GM12878 (cell line): ENCODE results near the gene NRP2. TPM values are rescaled to one million over a fixed set of nuclear protein-coding genes. Genes with fewer than 3 reads are reported as not detected.

Experiments used
- ATAC-seq: fragments of 200-7000 bp; cut with Tn5 transposase; 3 replicates; pipeline ENCODE4 v1.9.1; 2020; ENCODE audit warnings: mild to moderate bottlenecking, moderate library complexity
- BruUV-seq: library from RNA; stranded (reverse); fragments of 400-500 nt; replicated peaks from 2 replicates; lab custom pipeline; 2021; lab: Mats Ljungman, UMichigan
- CTCF ChIA-PET: fragments of 300-600 bp; sonication (Branson Sonifier 250); formaldehyde crosslinking; extraction: SDS; loops from one replicate; lab custom pipeline; 2021; ENCODE audit warnings: inconsistent platforms; lab: Yijun Ruan, JAX
- POLR2A ChIA-PET: fragments of 350-600 bp; formaldehyde crosslinking; extraction: SDS; loops from one replicate; lab custom pipeline; 2021; ENCODE audit warnings: inconsistent platforms; lab: Charles Lee
- RAD21 ChIA-PET: fragments of 300-600 bp; sonication (Branson Sonifier 250); formaldehyde crosslinking; loops from one replicate; lab custom pipeline; 2023; ENCODE audit warnings: antibody characterized with exemption; ENCODE audit not compliant: unreplicated experiment; lab: Charles Lee
- SMC1A ChIA-PET: fragments of 300-600 bp; sonication (Branson Sonifier 250); formaldehyde crosslinking; loops from one replicate; lab custom pipeline; 2023; ENCODE audit not compliant: unreplicated experiment, uncharacterized antibody; lab: Charles Lee
- DNase-seq: peaks from one replicate; pipeline ENCODE4 v3.0.0-alpha.2; 2011; ENCODE audit warnings: low read depth, low spot score
- FAIRE-seq: peaks from 3 replicates; lab custom pipeline; 2011; peaks lifted over from hg19 to GRCh38; lab: Jason Lieb, UNC
- H2AFZ ChIP-seq: 2 replicates; pipeline ENCODE4 v1.6.0; 2011; ENCODE audit warnings: low read depth, low read length, control low read depth; ENCODE audit not compliant: control insufficient read depth
- H3K27ac ChIP-seq: 2 replicates; pipeline ENCODE4 v1.5.1; 2011; ENCODE audit warnings: control low read depth; ENCODE audit not compliant: control insufficient read depth, insufficient read depth
- H3K27me3 ChIP-seq, 2 experiments: replicated peaks in 1 of 2; 2 replicates each; pipeline versions ENCODE4 v1.6.0 to v1.6.1; 2011; ENCODE audit warnings: low read length in 1 of 2; ENCODE audit not compliant: control insufficient read depth in 2 of 2, insufficient read depth in 2 of 2
- H3K36me3 ChIP-seq, 2 experiments: 2 replicates each; pipeline ENCODE4 v1.5.1; 2011; ENCODE audit warnings: low read length in 1 of 2; ENCODE audit not compliant: control insufficient read depth in 2 of 2, insufficient read depth in 2 of 2
- H3K4me1 ChIP-seq: 2 replicates; pipeline ENCODE4 v1.6.1; 2011; ENCODE audit warnings: mild to moderate bottlenecking, low read length, moderate library complexity, mixed read lengths; ENCODE audit not compliant: control insufficient read depth, insufficient read depth
- H3K4me2 ChIP-seq: 2 replicates; pipeline ENCODE4 v1.6.0; 2011; ENCODE audit warnings: control low read depth; ENCODE audit not compliant: control insufficient read depth, insufficient read depth
- H3K4me3 ChIP-seq: fragments of 200-600 bp; sonication (generic); 2 replicates; pipeline ENCODE4 v1.5.1; 2016
- H3K79me2 ChIP-seq: 2 replicates; pipeline ENCODE4 v1.6.0; 2011; ENCODE audit warnings: low read length; ENCODE audit not compliant: control insufficient read depth, insufficient read depth
- H3K9ac ChIP-seq: 2 replicates; pipeline ENCODE4 v1.8.0; 2011; ENCODE audit warnings: low read length, control low read depth, mixed read lengths; ENCODE audit not compliant: control insufficient read depth, insufficient read depth
- H3K9me3 ChIP-seq: replicated peaks from 3 replicates; pipeline ENCODE4 v1.5.1; 2011; ENCODE audit warnings: mild to moderate bottlenecking, low read length; ENCODE audit not compliant: control insufficient read depth, insufficient read depth
- H4K20me1 ChIP-seq: 2 replicates; pipeline ENCODE4 v1.6.0; 2011; ENCODE audit not compliant: control insufficient read depth, insufficient read depth
- RELA ChIP-seq: fragments of 450-650 bp; IDR thresholded peaks from 2 replicates; pipeline ENCODE4 v1.8.0; 2014; ENCODE audit warnings: borderline replicate concordance; ENCODE audit not compliant: partially characterized antibody
- RFX5 ChIP-seq: IDR thresholded peaks from 2 replicates; pipeline ENCODE4 v1.6.1; 2011; ENCODE audit warnings: low read depth, low read length, improper control_type of control experiment
- ZSCAN29 ChIP-seq: fragments of 450-650 bp; IDR thresholded peaks from 2 replicates; pipeline ENCODE4 v1.6.1; 2017; ENCODE audit warnings: mild to moderate bottlenecking, moderate library complexity
- WGBS: methylation state at CpG from one replicate; pipeline ENCODE4 v1.1.6; 2016; ENCODE audit warnings: low lambda C conversion rate; ENCODE audit not compliant: insufficient replicate concordance, insufficient coverage; ENCODE audit errors: missing lambda C conversion rate; 5-methylcytosine and 5-hydroxymethylcytosine counted together
- in situ Hi-C: fragments of 300-500 bp; cut with MboI; formaldehyde crosslinking; loops from 9 replicates; pipeline ENCODE4 v1.14.3; 2018; ENCODE audit warnings: mixed read lengths
- intact Hi-C: fragments of 100-400 bp; cut with micrococcal nuclease; formaldehyde crosslinking; loops from one replicate; pipeline ENCODE4 v1.14.2; 2022; ENCODE audit not compliant: unreplicated experiment
- polyA plus RNA-seq, 11 experiments: library from polyadenylated mRNA; depleted of rRNA in 4 of 11; unstranded in 6 of 11; stranded (reverse) in 5 of 11; fragments of >200 nt; fragmentation: Nextera tagmentation in 4 of 11; fragmentation: Illumina TruSeq in 1 of 11; extraction: Ambion mirVana in 4 of 11; extraction: Trizol in 1 of 11; gene quantifications; 1 replicate in 1 of 11; 2 replicates in 10 of 11; pipeline versions ENCODE4 v1.2.1 to v1.2.3, GENCODE V29; 2011 to 2016; ENCODE audit warnings: inconsistent platforms in 2 of 11, missing spikeins in 2 of 11, low read depth in 1 of 11
- total RNA-seq, 4 experiments: library from RNA; depleted of rRNA in 3 of 4; stranded (reverse); fragments of >200 nt in 3 of 4; fragmentation: Illumina TruSeq in 1 of 4; extraction: Trizol in 1 of 4; gene quantifications; 2 replicates each; pipeline versions ENCODE4 v1.2.1 to v1.2.3, GENCODE V29; 2013 to 2021
- TF ChIP-seq, protein P1 (sequence below): IDR thresholded peaks from 2 replicates; pipeline ENCODE4 v1.6.1; 2012; ENCODE audit warnings: improper control_type of control experiment, low read depth, low read length; ENCODE audit not compliant: insufficient replicate concordance

The NRP2 gene
- total and polyA plus RNA-seq, 10 of the 15 experiments (the other 5 are each of a cell fraction or from before 2014, with no cell fraction given) = 0.06 to 1.2 (median 0.46) TPM

DNA sequence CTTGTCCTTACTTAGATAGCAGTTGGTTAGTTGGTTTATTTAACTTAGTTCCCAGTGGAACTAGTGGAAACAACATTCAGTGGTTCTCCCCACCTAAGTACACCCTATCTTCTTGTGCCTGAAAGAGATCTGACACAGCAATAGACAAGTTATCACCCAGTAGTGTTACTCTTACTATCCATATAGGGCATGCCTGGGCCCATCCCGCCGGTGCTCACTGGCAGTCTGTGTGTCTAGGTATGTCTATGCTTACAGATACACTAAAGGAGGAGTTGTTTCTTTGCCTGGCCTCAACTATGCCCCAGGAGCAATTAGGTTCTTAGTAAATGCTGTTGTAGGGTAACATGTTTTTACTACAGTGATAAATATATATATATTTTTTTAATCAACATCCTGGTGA, 12.0 kb upstream of the NRP2 start:
- DNase-seq = no peak
- TF ChIP-seq RFX5 (no peak), ZSCAN29 (no peak), RELA (no peak)
- TF ChIP-seq, protein P1, sequence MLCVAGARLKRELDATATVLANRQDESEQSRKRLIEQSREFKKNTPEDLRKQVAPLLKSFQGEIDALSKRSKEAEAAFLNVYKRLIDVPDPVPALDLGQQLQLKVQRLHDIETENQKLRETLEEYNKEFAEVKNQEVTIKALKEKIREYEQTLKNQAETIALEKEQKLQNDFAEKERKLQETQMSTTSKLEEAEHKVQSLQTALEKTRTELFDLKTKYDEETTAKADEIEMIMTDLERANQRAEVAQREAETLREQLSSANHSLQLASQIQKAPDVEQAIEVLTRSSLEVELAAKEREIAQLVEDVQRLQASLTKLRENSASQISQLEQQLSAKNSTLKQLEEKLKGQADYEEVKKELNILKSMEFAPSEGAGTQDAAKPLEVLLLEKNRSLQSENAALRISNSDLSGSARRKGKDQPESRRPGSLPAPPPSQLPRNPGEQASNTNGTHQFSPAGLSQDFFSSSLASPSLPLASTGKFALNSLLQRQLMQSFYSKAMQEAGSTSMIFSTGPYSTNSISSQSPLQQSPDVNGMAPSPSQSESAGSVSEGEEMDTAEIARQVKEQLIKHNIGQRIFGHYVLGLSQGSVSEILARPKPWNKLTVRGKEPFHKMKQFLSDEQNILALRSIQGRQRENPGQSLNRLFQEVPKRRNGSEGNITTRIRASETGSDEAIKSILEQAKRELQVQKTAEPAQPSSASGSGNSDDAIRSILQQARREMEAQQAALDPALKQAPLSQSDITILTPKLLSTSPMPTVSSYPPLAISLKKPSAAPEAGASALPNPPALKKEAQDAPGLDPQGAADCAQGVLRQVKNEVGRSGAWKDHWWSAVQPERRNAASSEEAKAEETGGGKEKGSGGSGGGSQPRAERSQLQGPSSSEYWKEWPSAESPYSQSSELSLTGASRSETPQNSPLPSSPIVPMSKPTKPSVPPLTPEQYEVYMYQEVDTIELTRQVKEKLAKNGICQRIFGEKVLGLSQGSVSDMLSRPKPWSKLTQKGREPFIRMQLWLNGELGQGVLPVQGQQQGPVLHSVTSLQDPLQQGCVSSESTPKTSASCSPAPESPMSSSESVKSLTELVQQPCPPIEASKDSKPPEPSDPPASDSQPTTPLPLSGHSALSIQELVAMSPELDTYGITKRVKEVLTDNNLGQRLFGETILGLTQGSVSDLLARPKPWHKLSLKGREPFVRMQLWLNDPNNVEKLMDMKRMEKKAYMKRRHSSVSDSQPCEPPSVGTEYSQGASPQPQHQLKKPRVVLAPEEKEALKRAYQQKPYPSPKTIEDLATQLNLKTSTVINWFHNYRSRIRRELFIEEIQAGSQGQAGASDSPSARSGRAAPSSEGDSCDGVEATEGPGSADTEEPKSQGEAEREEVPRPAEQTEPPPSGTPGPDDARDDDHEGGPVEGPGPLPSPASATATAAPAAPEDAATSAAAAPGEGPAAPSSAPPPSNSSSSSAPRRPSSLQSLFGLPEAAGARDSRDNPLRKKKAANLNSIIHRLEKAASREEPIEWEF = no peak
- Histone ChIP-seq H2AFZ (no peak overlapping the region), H4K20me1 (no peaks in the 10 kb centered on the region), H3K36me3 (no peaks in the 10 kb centered on the region), H3K9me3 (no peaks in the 10 kb centered on the region), H3K27ac (no peak overlapping the region), H3K9ac (no peak overlapping the region), H3K4me1 (no peaks in the 10 kb centered on the region), H3K4me2 (no peak overlapping the region), H3K27me3 (peaks cover 0 to 4% of the 10 kb centered on the region in 2 experiments; a peak in 2 of 4 replicates), H3K4me3 (no peak overlapping the region), H3K79me2 (no peaks in the 10 kb centered on the region)
- POLR2A ChIA-PET = no interaction called here
- RAD21 ChIA-PET = no interaction called here
- CTCF ChIA-PET = no interaction called here
- SMC1A ChIA-PET = no interaction called here
- 82% methylated on average over 2 of the region's 2 CpGs for WGBS
- intact Hi-C loops (no loop called here), in situ Hi-C loops (no loop called here)
- BruUV-seq = no TSS peak
- no peak for ATAC-seq
- FAIRE-seq = no peak
